EL (cell line): ENCODE data around the gene EPS8.
"Not testable (repeated sequence)": the region's sequence is repeated elsewhere in the genome, so short reads cannot be mapped to it uniquely, and the experiment has no call there.

Experiments used
- DNase-seq: peaks from one replicate; pipeline ENCODE4 v3.0.0-alpha.2; 2016

Gene EPS8

GRCh38 chr12:15752785-15753184, 36.4 kb downstream of the EPS8 start:
- peak; percentile 41 for DNase-seq

DNA sequence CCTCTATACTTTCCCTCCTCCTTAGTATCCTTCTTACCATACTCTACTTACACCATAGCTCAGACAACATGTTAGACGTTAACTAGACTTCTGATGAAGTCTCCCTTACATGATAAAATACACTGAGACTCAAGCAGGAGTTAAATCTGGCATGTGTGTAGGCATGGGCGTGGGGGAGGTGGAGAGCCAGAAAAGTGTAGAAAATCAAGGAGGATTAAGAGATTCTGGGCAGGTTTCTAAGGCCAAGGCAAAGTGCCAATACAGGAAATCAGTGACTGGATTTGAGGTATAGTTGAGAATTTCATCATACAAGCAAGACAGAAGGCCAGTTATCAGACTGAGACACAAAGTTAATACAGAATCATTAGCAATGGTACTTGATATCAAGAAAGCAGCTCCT, 37.4 kb downstream of the EPS8 start:
- DNase-seq: no peak

GRCh38 chr12:15749937-15750336, 39.3 kb downstream of the EPS8 start:
- no peak for DNase-seq

- DNase-seq: not testable (repeated sequence)
Measured at GRCh38 chr12:15741870-15742269, 47.3 kb downstream of the EPS8 start.

GRCh38 chr12:15741082-15741481, 48.1 kb downstream of the EPS8 start:
- DNase-seq: peak; percentile 23

DNA sequence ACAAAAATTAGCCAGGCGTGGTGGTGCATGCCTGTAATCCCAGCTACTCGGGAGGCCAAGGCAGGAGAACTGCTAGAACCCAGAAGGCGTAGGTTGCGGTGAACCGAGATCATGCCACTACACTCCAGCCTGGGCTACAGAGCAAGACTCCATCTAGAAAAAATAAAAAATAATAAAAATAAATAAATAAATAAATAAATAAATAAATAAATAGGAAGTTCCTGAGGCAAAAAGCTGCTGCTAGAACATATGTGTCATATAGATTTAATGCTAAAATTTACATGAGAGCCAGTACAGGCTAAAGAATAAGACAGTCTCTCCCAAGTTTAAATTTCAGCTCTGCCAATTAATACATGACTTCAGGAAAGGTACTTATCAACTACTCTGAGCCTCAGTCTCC, 48.8 kb downstream of the EPS8 start:
- not testable (repeated sequence) for DNase-seq

DNA sequence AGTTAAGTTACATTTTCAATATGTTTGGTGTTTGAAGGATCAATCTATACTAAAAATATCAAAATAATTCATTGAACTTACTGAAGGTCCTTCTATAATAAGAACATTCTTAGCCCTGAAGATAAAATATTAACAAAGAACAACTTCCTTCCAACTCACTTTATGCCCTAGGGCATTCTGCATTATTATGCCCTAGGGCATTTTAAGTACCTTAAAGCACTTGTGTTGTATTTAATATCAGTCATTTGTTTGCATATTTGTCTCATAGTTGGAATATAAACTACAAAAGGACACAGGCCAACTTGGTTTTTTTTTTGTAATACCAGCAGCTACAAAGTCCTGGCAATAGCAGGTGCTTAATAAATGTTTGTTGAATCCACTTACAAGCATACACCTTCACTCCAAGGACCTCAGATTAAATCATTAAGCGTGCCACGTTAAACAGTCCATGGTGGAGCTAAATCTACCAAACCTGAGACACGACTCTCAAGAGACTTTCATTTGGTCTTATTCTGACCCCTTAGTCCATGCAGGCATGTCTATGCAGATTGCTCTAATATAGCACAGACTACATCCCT, 50.7 kb downstream of the EPS8 start:
- DNase-seq: no peak

DNA sequence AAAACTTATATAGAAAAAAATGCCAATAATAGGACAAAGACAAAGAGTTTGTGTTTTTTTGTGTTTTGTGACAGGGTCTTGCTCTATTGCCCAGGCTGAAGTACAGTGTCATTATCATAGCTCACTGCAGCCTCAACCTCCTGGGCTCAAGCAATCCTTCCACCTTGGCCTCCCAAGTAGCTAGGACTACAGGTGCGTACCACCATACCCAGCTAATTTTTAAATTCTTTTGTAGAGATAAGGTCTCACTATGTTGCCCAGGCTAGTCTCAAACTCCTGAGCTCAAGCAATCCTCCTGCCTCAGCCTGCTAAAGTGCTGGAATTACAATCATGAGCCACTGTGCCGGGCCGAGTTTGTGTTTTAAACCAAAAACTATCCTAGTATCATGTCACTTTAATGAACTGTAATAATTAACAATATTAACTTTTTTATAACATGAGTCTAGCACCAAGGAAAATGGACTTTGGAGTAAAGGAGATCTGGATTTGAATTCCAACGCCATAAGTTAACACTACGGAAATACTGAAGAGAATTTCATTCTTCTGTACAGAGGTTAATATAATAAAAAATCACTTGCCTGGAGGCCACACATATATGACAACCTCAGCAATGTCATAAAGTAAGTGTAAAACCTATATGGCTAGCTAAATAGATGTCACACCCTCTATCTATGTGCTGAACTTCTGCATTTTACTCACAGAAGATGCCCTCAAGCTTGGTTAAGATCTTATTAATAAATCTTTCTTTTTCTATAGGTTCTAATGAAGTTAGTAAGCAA, 53.2 kb downstream of the EPS8 start:
- no peak for DNase-seq

DNA sequence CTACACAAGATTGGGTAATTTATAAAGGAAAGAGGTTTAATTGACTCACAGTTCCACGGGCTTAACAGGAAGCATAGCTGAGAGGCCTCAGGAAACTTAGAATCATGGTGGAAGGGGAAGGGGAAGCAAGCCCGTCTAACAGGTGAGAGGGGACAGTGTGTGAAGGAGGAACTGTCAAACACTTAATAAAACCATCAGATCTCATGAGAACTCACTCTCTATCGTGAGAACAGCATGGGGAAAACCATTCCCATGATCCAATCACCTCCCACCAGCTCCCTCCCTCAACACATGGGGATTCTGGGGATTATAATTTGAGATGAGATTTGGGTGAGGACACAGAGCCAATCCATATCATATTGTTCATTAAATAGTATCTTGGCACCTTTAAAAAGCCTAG, 56.1 kb downstream of the EPS8 start:
- DNase-seq: no peak

GRCh38 chr12:15732341-15733061, 56.7 kb downstream of the EPS8 start:
- DNase-seq: no peak

- DNase-seq: no peak
Measured at GRCh38 chr12:15731940-15732339, 57.2 kb downstream of the EPS8 start.

- no peak for DNase-seq
Measured at GRCh38 chr12:15729097-15729496, 60.1 kb downstream of the EPS8 start.

- DNase-seq: peak; percentile 86
Measured at GRCh38 chr12:15728118-15728598, 61.0 kb downstream of the EPS8 start.

DNA sequence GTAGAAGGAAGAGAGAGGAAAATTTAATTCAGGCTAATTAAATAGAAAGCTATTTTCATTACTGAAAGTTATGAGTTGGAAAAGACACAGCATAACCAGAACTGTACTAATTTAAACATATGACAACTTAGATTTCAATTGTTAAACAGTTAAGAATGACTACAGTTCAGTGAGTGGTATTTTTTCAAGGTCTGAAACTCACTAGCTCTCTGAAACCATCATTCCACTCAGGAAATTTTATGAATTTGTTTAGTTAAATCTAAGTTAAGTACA, 62.4 kb downstream of the EPS8 start:
- no peak for DNase-seq

- DNase-seq: peak; percentile 29
Measured at GRCh38 chr12:15726027-15726877, 62.9 kb downstream of the EPS8 start.

DNA sequence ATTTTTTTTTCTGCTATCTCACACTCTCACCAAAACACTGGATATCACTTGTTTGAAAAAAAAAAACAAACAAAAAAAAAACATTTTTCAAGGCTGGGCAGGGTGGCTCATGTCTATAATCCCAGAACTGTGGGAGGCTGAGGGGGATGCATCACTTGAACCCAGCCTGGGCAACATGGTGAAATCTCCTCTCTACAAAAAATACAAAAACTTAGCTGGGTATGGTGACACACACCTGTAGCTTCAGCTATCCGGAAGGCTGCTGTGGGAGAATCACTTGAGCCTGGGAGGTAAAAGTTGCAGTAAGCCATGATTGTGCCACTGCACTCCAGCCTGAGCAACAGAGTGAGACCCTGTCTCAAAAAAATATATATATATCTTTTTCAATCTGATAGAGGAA, 66.2 kb downstream of the EPS8 start:
- no peak for DNase-seq

DNA sequence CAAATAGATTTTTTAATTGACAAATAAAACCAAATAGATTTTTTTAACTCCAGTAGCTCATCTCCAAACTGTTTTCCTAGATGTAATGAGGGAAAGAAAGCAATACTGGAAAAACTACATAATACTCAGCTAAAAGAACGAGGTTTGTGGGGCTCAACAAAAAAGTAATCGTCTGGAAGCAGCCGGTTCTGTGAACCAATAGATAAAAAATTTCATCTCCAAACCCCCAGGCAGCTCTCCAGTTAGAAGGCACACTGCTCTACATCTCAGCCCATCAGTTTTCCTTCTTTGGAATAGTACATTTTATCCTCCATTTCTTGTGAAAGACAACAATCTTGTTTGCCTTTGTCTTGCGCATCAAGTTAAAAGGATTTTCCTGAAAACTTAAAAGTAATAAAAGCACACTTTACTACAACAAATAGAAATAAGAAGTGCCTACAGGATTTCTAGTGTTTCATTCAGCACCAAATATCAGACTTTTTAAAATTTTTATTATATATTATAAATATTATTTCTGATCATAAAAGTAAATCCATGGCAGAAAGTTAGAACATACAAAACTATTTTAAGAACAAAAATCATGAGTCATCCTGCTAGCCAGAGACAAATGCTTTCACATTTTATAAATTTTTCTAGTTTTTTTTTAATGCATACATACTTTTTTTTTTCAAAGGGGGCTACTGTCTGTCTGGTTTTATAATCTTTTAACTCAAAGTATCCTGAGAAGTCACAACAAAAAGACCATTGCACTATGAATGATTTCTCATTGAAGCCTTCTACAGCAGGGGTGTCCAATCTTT, 67.7 kb downstream of the EPS8 start:
- peak; percentile 36 for DNase-seq

DNA sequence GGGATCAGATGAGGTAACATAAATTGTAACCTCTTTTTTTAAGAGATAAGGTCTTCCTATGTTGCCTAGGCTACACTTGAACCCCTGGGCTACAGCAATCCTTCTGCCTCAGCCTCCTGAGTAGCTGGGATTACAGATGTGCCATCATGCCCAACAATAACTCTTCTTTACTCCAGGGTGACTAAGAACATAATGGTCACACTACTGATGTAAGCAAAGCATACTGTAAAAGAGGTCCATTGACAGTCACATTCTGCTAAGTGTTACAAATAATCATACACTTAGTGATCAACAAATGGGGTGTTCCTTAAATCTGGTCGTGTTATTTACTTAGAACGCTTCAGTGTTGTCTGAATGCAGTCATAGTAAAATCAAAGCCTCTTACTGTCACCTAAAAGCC, 68.9 kb downstream of the EPS8 start:
- DNase-seq: no peak

DNA sequence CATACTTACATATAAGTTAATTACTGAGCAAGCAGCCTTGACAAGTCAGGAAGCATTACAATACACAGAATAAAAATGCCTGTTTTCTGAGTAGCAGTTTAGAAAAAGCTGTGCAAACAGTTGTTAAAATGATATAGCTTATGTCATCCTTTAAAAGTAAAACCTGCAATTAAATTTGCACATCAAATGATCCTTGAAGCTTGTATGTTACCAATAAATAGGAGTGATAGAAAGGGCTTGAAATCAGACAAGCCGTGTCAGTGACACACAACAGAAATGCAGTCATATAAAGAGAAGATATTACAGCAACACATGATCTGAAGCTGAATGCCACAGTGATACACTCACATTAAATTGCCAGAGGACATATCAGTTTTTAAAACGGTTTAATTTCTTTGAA, 70.0 kb downstream of the EPS8 start:
- DNase-seq: peak; percentile 46

DNA sequence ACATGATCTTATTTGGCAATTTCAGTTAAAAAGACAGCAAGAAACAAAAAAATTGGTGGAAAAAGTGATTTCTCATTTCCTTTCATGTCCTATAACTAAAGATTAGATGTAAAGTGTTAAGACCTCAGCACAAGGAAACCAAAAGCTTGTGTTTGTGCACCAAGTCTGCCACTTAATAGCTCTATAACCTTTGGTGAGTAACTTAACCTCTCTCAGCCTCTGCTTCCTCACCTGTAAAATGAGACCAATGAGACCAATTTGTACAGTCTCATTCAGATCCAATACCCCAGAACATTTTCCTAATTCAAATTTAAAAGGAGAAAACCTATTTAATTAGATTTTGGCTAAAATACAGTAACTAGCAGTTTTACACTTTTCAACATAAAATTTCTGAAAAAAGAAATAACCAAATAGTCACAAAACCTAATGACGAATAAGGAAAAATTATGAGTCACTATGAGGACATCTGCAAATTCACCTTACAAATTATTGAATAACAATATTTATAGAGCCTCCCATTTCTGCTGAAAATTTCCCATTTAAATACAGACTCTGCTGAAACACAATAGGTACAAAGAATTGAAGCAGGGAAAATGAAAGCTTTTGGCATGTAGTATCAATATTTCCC, 71.1 kb downstream of the EPS8 start:
- no peak for DNase-seq

DNA sequence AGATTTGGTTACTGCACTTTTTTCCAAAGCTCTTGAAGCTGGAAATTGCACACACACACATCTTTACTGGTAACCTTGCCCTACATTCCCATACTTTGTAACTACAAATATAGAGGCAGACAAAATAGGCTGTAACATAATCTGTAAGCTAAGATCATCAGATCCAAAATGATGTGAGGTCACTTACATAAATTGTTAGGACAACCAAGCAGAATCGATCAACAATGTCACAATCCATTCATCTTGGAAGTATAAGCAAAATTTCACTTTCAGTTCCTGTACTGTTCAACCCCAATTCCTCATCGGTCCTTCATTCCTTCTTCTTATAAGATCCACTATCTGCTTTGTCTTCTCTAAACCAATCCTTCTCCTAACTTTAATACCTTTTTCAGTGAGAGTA, 72.6 kb downstream of the EPS8 start:
- no peak for DNase-seq

DNA sequence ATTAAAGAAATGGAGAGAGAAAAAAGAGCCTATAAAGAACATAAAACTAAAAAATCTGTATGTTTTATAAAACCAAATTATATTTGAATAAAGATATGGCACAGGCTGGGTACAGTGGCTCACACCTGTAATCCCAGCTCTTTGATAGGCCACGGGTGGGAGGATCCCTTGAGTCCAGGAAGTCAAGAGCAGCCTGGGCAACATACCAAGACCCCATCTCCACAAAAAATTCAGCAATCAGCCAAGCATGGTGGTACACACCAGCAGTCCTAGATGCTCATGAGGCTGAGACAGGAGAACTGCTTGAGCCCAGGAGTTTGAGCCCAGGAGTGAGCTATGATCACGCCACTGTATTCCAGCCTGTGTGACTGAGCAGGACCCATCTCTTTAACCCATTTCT, 74.9 kb downstream of the EPS8 start:
- no peak for DNase-seq
